ENCODE results near the gene C1orf94. TPM values are rescaled to one million over a fixed set of nuclear protein-coding genes. Genes with fewer than 3 reads are reported as not detected.

Gene C1orf94
- total and polyA plus RNA-seq, 4 donors: not detected

DNA sequence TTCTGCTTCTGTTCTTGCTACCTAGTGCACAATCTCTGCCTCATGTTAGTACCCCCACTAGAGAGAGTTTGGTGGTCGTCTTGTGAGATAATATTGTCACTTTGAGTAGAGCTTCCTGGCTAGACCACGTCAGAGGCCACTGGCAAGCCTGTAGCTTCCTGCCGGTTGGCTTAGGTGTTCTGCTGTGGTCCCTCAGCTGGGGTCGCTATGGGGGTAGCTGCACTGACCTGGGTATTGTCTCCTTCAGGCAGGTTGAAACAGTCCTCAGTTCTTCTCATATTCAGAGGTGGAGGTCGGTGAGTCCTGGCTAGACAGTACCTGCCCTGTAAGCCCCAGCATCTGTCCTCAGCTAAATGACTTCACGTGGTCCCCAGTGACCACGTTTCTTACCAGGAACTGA lies 86.2 kb downstream of the C1orf94 start:
- ATAC-seq (ENCODE audit: insufficient read depth, low FRiP score) (no peak), DNase-seq (no peak)
- TF ChIP-seq, protein P1, sequence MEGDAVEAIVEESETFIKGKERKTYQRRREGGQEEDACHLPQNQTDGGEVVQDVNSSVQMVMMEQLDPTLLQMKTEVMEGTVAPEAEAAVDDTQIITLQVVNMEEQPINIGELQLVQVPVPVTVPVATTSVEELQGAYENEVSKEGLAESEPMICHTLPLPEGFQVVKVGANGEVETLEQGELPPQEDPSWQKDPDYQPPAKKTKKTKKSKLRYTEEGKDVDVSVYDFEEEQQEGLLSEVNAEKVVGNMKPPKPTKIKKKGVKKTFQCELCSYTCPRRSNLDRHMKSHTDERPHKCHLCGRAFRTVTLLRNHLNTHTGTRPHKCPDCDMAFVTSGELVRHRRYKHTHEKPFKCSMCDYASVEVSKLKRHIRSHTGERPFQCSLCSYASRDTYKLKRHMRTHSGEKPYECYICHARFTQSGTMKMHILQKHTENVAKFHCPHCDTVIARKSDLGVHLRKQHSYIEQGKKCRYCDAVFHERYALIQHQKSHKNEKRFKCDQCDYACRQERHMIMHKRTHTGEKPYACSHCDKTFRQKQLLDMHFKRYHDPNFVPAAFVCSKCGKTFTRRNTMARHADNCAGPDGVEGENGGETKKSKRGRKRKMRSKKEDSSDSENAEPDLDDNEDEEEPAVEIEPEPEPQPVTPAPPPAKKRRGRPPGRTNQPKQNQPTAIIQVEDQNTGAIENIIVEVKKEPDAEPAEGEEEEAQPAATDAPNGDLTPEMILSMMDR (IDR thresholded peaks at IDR 0.05; ENCODE audit: control extremely low read depth, extremely low read depth): no peak
- no peaks in the 10 kb centered on the region for H3K4me1 ChIP-seq (ENCODE audit: control insufficient read depth in 5 of 5, insufficient read depth in 5 of 5, low read length in 5 of 5)
- H3K9ac ChIP-seq (ENCODE audit: insufficient read depth in 1 of 2, low read length in 2 of 2): no peak overlapping the region
- 66 to 69% methylated on average over 7 of the region's 7 CpGs for WGBS, 2 donors
- H3K9me3 ChIP-seq (ENCODE audit: control insufficient read depth in 4 of 4, insufficient read depth in 3 of 4, low read length in 3 of 4): peaks cover 0 to 9% (median 0%) of the 10 kb centered on the region in 4 donors
- no peak overlapping the region for H3K27ac ChIP-seq (ENCODE audit: low read depth in 1 of 2, low read length in 1 of 2)
- H3K36me3 ChIP-seq (ENCODE audit: control insufficient read depth in 4 of 4, insufficient read depth in 4 of 4, low read length in 4 of 4): no peaks in the 10 kb centered on the region
- H3K27me3 ChIP-seq (ENCODE audit: control insufficient read depth in 3 of 3, insufficient read depth in 3 of 3, low read length in 2 of 3): peaks cover 0 to 24% (median 0%) of the 10 kb centered on the region in 3 donors
- no peak overlapping the region for H3K4me3 ChIP-seq

DNA sequence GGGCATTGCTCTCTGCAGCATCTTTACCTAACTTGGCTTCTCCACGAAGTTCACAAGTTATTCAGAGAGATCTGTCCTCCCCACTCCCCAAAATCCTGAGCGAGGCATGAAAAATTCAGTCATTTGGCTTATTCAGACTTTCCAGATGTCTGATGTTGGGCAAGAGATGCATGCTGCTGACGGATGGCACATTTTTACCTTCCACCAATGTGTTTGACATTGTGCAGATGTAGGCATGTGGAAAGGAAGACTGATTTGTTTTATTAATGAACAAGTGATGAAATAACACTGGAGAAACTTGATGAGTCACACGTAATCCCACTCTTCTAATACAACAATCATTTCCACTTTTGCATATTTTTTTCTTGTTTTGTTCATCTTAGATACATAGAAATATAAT lies 86.7 kb downstream of the C1orf94 start:
- no peak overlapping the region for H3K4me3 ChIP-seq
- H3K9me3 ChIP-seq (ENCODE audit: control insufficient read depth in 4 of 4, insufficient read depth in 3 of 4, low read length in 3 of 4): peaks cover 0 to 9% (median 0%) of the 10 kb centered on the region in 4 donors
- no peaks in the 10 kb centered on the region for H3K4me1 ChIP-seq (ENCODE audit: control insufficient read depth in 5 of 5, insufficient read depth in 5 of 5, low read length in 5 of 5)
- no peaks in the 10 kb centered on the region for H3K36me3 ChIP-seq (ENCODE audit: control insufficient read depth in 4 of 4, insufficient read depth in 4 of 4, low read length in 4 of 4)
- peaks cover 0 to 24% (median 0%) of the 10 kb centered on the region in 3 donors for H3K27me3 ChIP-seq (ENCODE audit: control insufficient read depth in 3 of 3, insufficient read depth in 3 of 3, low read length in 2 of 3)
- H3K9ac ChIP-seq (ENCODE audit: insufficient read depth in 1 of 2, low read length in 2 of 2): no peak overlapping the region
- TF ChIP-seq, protein P1 (IDR thresholded peaks at IDR 0.05; ENCODE audit: control extremely low read depth, extremely low read depth): no peak
- no peak overlapping the region for H3K27ac ChIP-seq (ENCODE audit: low read depth in 1 of 2, low read length in 1 of 2)
- ATAC-seq (ENCODE audit: insufficient read depth, low FRiP score): no peak
- 72 to 78% methylated on average over 4 of the region's 4 CpGs for WGBS, 2 donors
- no peak for DNase-seq

DNA sequence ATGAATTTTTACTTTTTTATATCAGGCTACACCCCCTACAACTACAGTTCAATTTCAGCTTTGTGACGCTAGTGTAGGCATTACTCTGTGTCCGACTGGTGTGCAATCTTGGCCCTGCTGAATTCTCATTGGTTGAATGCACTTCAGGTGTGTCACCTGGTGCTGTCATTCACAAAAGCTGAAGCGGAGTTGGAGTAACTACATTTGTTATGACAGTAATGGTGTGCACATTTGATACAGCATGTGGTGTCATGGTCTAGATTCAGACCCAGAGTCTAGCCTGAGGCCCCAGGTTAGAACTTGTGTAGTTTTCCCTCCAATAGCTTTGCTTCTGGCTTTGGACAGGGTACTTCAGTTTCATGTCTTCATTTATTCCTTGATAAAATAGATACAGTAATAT lies 88.7 kb downstream of the C1orf94 start:
- H3K9me3 ChIP-seq (ENCODE audit: control insufficient read depth in 4 of 4, insufficient read depth in 3 of 4, low read length in 3 of 4): peaks cover 0 to 9% (median 0%) of the 10 kb centered on the region in 4 donors
- no peak overlapping the region for H3K9ac ChIP-seq (ENCODE audit: insufficient read depth in 1 of 2, low read length in 2 of 2)
- TF ChIP-seq, protein P1 (IDR thresholded peaks at IDR 0.05; ENCODE audit: control extremely low read depth, extremely low read depth): no peak
- ATAC-seq (ENCODE audit: insufficient read depth, low FRiP score): no peak
- H3K36me3 ChIP-seq (ENCODE audit: control insufficient read depth in 4 of 4, insufficient read depth in 4 of 4, low read length in 4 of 4): no peaks in the 10 kb centered on the region
- no peaks in the 10 kb centered on the region for H3K4me1 ChIP-seq (ENCODE audit: control insufficient read depth in 5 of 5, insufficient read depth in 5 of 5, low read length in 5 of 5)
- no peak for DNase-seq
- H3K27ac ChIP-seq (ENCODE audit: low read depth in 1 of 2, low read length in 1 of 2): no peak overlapping the region
- WGBS, 2 donors: 66 to 76% methylated on average over 3 of the region's 3 CpGs
- no peak overlapping the region for H3K4me3 ChIP-seq
- peaks cover 0 to 24% (median 0%) of the 10 kb centered on the region in 3 donors for H3K27me3 ChIP-seq (ENCODE audit: control insufficient read depth in 3 of 3, insufficient read depth in 3 of 3, low read length in 2 of 3)

Data from lung (tissue), 12 donors.